ENCODE measurements around the gene ATP8B1.

DNA sequence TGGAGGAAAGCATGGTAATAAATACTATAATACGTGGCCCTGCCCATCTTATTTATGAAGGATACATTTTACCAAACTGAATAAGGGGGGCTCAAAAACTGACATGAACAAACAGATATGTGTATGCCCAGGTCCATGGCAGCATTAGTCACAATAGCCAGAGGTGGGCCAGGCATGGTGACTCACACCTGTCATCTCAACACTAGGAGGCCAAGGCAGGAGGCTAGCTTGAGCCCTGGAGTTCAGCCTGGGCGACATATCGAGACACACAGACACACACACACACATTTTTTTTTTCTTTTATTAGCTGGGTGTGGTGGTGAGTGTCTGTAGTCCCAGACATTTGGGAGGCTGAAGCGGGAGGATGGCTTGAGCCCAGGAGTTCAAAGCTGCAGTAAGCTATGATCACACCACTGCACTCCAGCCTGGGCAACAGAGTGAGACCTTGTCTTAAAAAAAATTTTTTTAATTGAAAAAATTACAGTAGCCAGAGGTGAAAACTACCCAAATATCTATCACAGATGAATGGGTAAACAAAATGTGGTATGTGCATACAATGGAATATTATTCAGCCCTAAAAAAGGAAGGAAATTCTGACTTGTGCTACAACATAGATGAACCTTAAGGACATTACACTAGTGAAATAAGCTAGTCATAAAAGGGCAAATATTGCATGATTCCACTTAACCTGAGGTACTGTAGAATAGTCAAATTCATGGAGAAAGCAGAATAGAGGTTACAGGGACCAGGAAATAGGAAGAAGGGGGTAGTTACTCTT is 8.0 kb downstream of the ATP8B1 start:
- TF ChIP-seq, protein P1, sequence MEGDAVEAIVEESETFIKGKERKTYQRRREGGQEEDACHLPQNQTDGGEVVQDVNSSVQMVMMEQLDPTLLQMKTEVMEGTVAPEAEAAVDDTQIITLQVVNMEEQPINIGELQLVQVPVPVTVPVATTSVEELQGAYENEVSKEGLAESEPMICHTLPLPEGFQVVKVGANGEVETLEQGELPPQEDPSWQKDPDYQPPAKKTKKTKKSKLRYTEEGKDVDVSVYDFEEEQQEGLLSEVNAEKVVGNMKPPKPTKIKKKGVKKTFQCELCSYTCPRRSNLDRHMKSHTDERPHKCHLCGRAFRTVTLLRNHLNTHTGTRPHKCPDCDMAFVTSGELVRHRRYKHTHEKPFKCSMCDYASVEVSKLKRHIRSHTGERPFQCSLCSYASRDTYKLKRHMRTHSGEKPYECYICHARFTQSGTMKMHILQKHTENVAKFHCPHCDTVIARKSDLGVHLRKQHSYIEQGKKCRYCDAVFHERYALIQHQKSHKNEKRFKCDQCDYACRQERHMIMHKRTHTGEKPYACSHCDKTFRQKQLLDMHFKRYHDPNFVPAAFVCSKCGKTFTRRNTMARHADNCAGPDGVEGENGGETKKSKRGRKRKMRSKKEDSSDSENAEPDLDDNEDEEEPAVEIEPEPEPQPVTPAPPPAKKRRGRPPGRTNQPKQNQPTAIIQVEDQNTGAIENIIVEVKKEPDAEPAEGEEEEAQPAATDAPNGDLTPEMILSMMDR (IDR thresholded peaks at IDR 0.05), result no peak
- TF ChIP-seq POLR2A (IDR thresholded peaks at IDR 0.05), result no peak

Data from testis (tissue), 2 donors.